Measurements from ENCODE around the gene GPR37L1. TPM values are rescaled to one million over a fixed set of nuclear protein-coding genes. Genes with fewer than 3 reads are reported as not detected.

Gene GPR37L1
- polyA plus RNA-seq, 1 donor from 2014 or later, result not detected

- Histone ChIP-seq H2AFZ (ENCODE audit: low read depth, low read length) (no peak overlapping the region), H3K9me2 (ENCODE audit: insufficient read depth, low read length) (no peaks in the 10 kb centered on the region), H3K9ac (ENCODE audit: low read length) (no peak overlapping the region), H3K4me3 (ENCODE audit: low read length) (no peak overlapping the region), H3K79me2 (replicated peaks; ENCODE audit: insufficient read depth, low read length) (no peaks in the 10 kb centered on the region), H4K20me1 (ENCODE audit: insufficient read depth) (no peaks in the 10 kb centered on the region), H3K4me2 (ENCODE audit: low read length) (no peak overlapping the region), H3K27me3 (ENCODE audit: insufficient read depth, low read depth, low read length) (no peaks in the 10 kb centered on the region), H3F3A (ENCODE audit: insufficient read depth, low read length, poor library complexity, severe bottlenecking) (no peaks in the 10 kb centered on the region), H3K9me3 (ENCODE audit: low read length) (no peaks in the 10 kb centered on the region), H3K36me3 (ENCODE audit: insufficient read depth, low read length) (no peaks in the 10 kb centered on the region), H3K27ac (ENCODE audit: low read length) (no peak overlapping the region)
- no peak for TF ChIP-seq EP300 (conservative IDR thresholded peaks at IDR 0.05; ENCODE audit: poor library complexity, severe bottlenecking)
- no peak for TF ChIP-seq MXI1 (conservative IDR thresholded peaks at IDR 0.05; ENCODE audit: poor library complexity, severe bottlenecking)
- no peak for TF ChIP-seq SMC3 (conservative IDR thresholded peaks at IDR 0.05; ENCODE audit: poor library complexity)
- no peak for TF ChIP-seq RAD21 (conservative IDR thresholded peaks at IDR 0.05)
- TF ChIP-seq TAF1 (IDR thresholded peaks at IDR 0.05; ENCODE audit: low read depth), result no peak
- TF ChIP-seq, protein P1, sequence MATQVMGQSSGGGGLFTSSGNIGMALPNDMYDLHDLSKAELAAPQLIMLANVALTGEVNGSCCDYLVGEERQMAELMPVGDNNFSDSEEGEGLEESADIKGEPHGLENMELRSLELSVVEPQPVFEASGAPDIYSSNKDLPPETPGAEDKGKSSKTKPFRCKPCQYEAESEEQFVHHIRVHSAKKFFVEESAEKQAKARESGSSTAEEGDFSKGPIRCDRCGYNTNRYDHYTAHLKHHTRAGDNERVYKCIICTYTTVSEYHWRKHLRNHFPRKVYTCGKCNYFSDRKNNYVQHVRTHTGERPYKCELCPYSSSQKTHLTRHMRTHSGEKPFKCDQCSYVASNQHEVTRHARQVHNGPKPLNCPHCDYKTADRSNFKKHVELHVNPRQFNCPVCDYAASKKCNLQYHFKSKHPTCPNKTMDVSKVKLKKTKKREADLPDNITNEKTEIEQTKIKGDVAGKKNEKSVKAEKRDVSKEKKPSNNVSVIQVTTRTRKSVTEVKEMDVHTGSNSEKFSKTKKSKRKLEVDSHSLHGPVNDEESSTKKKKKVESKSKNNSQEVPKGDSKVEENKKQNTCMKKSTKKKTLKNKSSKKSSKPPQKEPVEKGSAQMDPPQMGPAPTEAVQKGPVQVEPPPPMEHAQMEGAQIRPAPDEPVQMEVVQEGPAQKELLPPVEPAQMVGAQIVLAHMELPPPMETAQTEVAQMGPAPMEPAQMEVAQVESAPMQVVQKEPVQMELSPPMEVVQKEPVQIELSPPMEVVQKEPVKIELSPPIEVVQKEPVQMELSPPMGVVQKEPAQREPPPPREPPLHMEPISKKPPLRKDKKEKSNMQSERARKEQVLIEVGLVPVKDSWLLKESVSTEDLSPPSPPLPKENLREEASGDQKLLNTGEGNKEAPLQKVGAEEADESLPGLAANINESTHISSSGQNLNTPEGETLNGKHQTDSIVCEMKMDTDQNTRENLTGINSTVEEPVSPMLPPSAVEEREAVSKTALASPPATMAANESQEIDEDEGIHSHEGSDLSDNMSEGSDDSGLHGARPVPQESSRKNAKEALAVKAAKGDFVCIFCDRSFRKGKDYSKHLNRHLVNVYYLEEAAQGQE (IDR thresholded peaks at IDR 0.05; ENCODE audit: borderline replicate concordance), result no peak
- no peak for TF ChIP-seq EZH2 (IDR thresholded peaks at IDR 0.05; ENCODE audit: borderline replicate concordance, insufficient read depth, low read length, poor library complexity, severe bottlenecking)
- TF ChIP-seq CTCF (IDR thresholded peaks at IDR 0.05; ENCODE audit: poor library complexity, severe bottlenecking), result no peak
- no peak for TF ChIP-seq POLR2AphosphoS5 (IDR thresholded peaks at IDR 0.05)
These were observed 17.0 kb upstream of the GPR37L1 start for GRCh38 chr1:202105571-202106339.

GRCh38 chr1:202106340-202107254 is 16.1 kb upstream of the GPR37L1 start:
- H3K27me3 ChIP-seq (ENCODE audit: insufficient read depth, low read depth, low read length), result no peaks in the 10 kb centered on the region
- no peak overlapping the region for H3K4me3 ChIP-seq (ENCODE audit: low read length)
- H3F3A ChIP-seq (ENCODE audit: insufficient read depth, low read length, poor library complexity, severe bottlenecking), result no peaks in the 10 kb centered on the region
- H4K20me1 ChIP-seq (ENCODE audit: insufficient read depth), result no peaks in the 10 kb centered on the region
- H3K9ac ChIP-seq (ENCODE audit: low read length), result no peak overlapping the region
- no peak for TF ChIP-seq RAD21 (conservative IDR thresholded peaks at IDR 0.05)
- no peaks in the 10 kb centered on the region for H3K79me2 ChIP-seq (replicated peaks; ENCODE audit: insufficient read depth, low read length)
- no peaks in the 10 kb centered on the region for H3K36me3 ChIP-seq (ENCODE audit: insufficient read depth, low read length)
- no peaks in the 10 kb centered on the region for H3K9me3 ChIP-seq (ENCODE audit: low read length)
- no peak overlapping the region for H2AFZ ChIP-seq (ENCODE audit: low read depth, low read length)
- no peak overlapping the region for H3K4me2 ChIP-seq (ENCODE audit: low read length)
- no peaks in the 10 kb centered on the region for H3K9me2 ChIP-seq (ENCODE audit: insufficient read depth, low read length)
- no peak overlapping the region for H3K27ac ChIP-seq (ENCODE audit: low read length)
